Measurements from ENCODE around the gene BAD. TPM values are rescaled to one million over a fixed set of nuclear protein-coding genes. Genes with fewer than 3 reads are reported as not detected.

The BAD gene
- total RNA-seq = 51.7 TPM
- long read RNA-seq, transcript BAD-203 (3 exons, 1,157 nt) = minor isoform, 8 of 59 reads
- long read RNA-seq, transcript BAD-201 (4 exons, 929 nt) = major isoform, 46 of 59 reads
- long read RNA-seq, partial matches to known transcripts = 0 of 59 reads
- long read RNA-seq, other reads (novel, unspliced or antisense) = 4 of 59 reads

GRCh38 chr11:64284048-64284961 lies at the start of gene BAD:
Gene BAD, minus strand, starts transcription at chr11:64284665. Its CDS starts 297 bp downstream, at chr11:64284368.
- peak; percentile 98 for DNase-seq (ENCODE audit: low spot score)

- no peak for DNase-seq (ENCODE audit: low spot score)
Observed at GRCh38 chr11:64333556-64333955, 49.1 kb upstream of the BAD start.

GRCh38 chr11:64331569-64332371 lies 47.3 kb upstream of the BAD start:
- peak; percentile 90 for DNase-seq (ENCODE audit: low spot score)

GRCh38 chr11:64330888-64331287 lies 46.4 kb upstream of the BAD start:
- no peak for DNase-seq (ENCODE audit: low spot score)

- DNase-seq (ENCODE audit: low spot score) = no peak
Observed at GRCh38 chr11:64327993-64328392, 43.5 kb upstream of the BAD start.

GRCh38 chr11:64327375-64327774 lies 42.9 kb upstream of the BAD start:
- DNase-seq (ENCODE audit: low spot score) = no peak

GRCh38 chr11:64324692-64325469 lies 40.4 kb upstream of the BAD start:
- no peak for DNase-seq (ENCODE audit: low spot score)

DNA sequence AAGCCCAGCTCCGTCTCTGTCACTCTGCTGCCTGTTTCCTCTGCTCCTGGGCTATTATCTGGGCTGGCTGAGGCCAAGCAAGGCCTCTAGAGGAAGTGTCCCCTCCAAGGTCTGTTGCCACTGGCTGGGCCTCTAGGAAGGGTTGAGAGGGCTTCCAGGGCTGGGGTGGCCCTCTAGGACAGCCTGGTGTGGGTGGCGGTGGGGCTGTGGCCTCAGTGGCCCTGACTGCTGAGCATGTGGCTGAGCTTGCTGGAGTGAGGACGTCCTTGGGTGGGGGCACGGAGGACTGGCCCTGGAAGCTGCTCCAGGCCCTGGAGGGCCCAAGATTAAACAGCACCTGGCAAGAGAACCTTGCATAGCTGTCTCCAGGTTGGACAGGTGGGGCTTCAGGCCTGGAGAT lies 39.5 kb upstream of the BAD start:
- DNase-seq (ENCODE audit: low spot score) = peak; percentile 62

GRCh38 chr11:64323373-64323772 lies 38.9 kb upstream of the BAD start:
- DNase-seq (ENCODE audit: low spot score) = peak; percentile 64

DNA sequence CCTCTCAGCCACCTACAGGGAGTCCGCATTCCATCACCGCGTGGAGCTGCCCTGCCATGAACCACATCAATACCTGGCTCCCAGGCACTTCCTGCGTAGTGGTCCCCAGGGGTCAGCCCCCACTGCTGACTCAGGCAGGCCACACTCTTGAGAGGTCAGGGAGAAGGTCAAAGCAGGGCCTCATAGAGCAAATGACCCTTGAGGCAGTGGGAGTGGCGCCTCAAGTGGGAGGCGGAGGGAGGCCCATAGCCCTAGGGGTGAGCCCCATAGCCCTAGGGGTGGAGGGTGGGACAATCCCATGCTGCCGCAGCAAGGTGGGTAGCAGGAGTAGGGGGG lies 38.4 kb upstream of the BAD start:
- DNase-seq (ENCODE audit: low spot score) = peak; percentile 57

GRCh38 chr11:64321533-64321932 lies 37.1 kb upstream of the BAD start:
- DNase-seq (ENCODE audit: low spot score) = no peak

GRCh38 chr11:64321026-64321425 lies 36.6 kb upstream of the BAD start:
- no peak for DNase-seq (ENCODE audit: low spot score)

DNA sequence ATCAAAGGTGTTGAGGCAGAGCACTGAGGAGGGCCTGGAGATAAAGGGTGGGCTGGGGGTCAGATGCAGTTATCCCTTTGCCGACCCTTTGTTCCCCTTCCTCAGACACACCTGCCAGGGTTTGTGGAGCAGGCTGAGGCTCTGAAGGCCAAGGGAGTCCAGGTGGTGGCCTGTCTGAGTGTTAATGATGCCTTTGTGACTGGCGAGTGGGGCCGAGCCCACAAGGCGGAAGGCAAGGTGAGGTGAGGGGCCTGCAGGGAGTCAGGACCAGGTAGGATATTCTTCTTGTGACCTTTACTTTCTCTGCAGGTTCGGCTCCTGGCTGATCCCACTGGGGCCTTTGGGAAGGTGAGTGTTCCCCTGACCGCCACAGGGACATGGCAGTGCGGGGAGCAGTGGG lies 36.1 kb upstream of the BAD start:
- no peak for DNase-seq (ENCODE audit: low spot score)

GRCh38 chr11:64318766-64319761 lies 34.6 kb upstream of the BAD start:
- DNase-seq (ENCODE audit: low spot score) = no peak

- DNase-seq (ENCODE audit: low spot score) = peak; percentile 98
Observed at GRCh38 chr11:64317961-64318765, 33.7 kb upstream of the BAD start, which contains the start of gene PRDX5. Gene PRDX5, plus strand, starts transcription at chr11:64318121. Its CDS starts 95 bp downstream, at chr11:64318216.

DNA sequence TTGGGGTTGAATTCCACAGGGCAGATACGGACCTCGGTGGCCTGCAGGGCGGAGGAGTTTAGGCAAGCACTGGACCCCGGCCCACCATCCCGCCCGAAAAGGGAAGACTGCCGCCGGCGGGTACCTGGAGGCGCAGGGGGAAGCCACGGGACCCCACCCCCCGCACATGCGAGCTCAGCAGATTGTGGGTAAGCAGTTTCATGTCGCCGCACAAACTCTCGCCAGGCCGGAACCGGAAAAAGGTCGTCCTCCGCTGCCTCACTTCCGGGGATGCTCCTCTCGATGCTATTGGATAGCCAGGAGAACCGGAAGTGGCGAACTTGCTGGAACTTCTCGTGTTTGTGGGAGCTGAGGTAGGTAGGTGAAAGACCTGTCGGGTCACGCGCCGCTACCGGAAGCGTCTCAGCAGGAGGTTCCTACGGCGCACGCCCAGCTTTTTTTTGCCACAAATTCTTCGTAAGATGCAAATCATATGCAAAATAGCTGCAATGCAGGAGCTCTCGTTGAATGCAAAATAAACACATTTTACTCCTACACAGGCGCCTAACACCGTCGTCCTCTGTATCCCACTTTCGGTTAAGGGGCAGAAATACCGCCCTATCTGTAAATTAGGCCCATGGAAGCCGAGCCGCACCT lies 33.0 kb upstream of the BAD start, which contains the start of gene TRMT112:
TSS of gene TRMT112 (minus strand) at position 235 of the 636 bp plus-strand sequence. CDS start at position 202, 33 bp downstream.
- DNase-seq (ENCODE audit: low spot score) = peak; percentile 97

- DNase-seq (ENCODE audit: low spot score) = no peak
Observed at GRCh38 chr11:64316672-64317324, 32.3 kb upstream of the BAD start.
